22Rv1 (cell line): ENCODE data around the gene SLC25A24.
"Not testable (repeated sequence)": the region's sequence is repeated elsewhere in the genome, so short reads cannot be mapped to it uniquely, and the experiment has no call there.

Experiments used
- CTCF ChIP-seq: fragments of 450-650 bp; IDR thresholded peaks from 2 replicates; pipeline ENCODE4 v1.5.1; 2017; ENCODE audit warnings: mild to moderate bottlenecking
- ZFX ChIP-seq: fragments of 450-650 bp; IDR thresholded peaks from 2 replicates; pipeline ENCODE4 v1.6.1; 2017; ENCODE audit warnings: antibody characterized with exemption, borderline replicate concordance

GRCh38 chr1:108159951-108160350 is 40.2 kb downstream of the SLC25A24 start:
- TF ChIP-seq CTCF, ZFX: not testable (repeated sequence)
